HCT116 (cell line): ENCODE data around the gene PEMT.

ENCODE experiments used
- CEBPB ChIP-seq: IDR thresholded peaks from 2 replicates; pipeline ENCODE4 v1.6.1; 2012; ENCODE audit warnings: low read depth
- CTCF ChIP-seq, 3 experiments: fragments of 200-600 bp in 1 of 3; sonication (generic) in 1 of 3; IDR thresholded peaks in 2 of 3; conservative IDR thresholded peaks in 1 of 3; 2 replicates each; pipeline ENCODE4 v1.5.1; 2012 to 2017; ENCODE audit warnings: low read depth in 2 of 3, low read length in 2 of 3, antibody characterized with exemption in 1 of 3, borderline replicate concordance in 1 of 3, control low read depth in 1 of 3, mild to moderate bottlenecking in 1 of 3, mixed read lengths in 1 of 3, mixed run types in 1 of 3, moderate library complexity in 1 of 3; ENCODE audit not compliant: insufficient read depth in 1 of 3
- EZH2 ChIP-seq: fragments of 200-600 bp; sonication (generic); IDR thresholded peaks from 2 replicates; pipeline ENCODE4 v1.6.1; 2017; ENCODE audit warnings: antibody characterized with exemption, mixed run types
- EZH2phosphoT487 ChIP-seq: fragments of 200-600 bp; IDR thresholded peaks from 2 replicates; pipeline ENCODE4 v1.6.1; 2018; ENCODE audit warnings: antibody characterized with exemption, borderline replicate concordance
- POLR2A ChIP-seq: IDR thresholded peaks from 2 replicates; pipeline ENCODE4 v1.7.0; 2011; ENCODE audit warnings: borderline replicate concordance; ENCODE audit not compliant: insufficient read depth, insufficient read length; ENCODE audit errors: extremely low read depth
- POLR2AphosphoS5 ChIP-seq: IDR thresholded peaks from 2 replicates; pipeline ENCODE4 v1.6.1; 2011; ENCODE audit warnings: mild to moderate bottlenecking, low read depth, low read length, moderate library complexity
- RAD21 ChIP-seq: IDR thresholded peaks from 2 replicates; pipeline ENCODE4 v1.6.1; 2012; ENCODE audit warnings: low read depth, mild to moderate bottlenecking
- REST ChIP-seq: IDR thresholded peaks from 2 replicates; pipeline ENCODE4 v1.6.1; 2012; ENCODE audit warnings: low read depth
- ZBTB33 ChIP-seq: IDR thresholded peaks from 2 replicates; pipeline ENCODE4 v1.6.1; 2011; ENCODE audit warnings: mild to moderate bottlenecking, low read length, moderate library complexity; ENCODE audit not compliant: insufficient replicate concordance; ENCODE audit errors: extremely low read depth
- ZFX ChIP-seq: fragments of 450-650 bp; IDR thresholded peaks from 2 replicates; pipeline ENCODE4 v1.6.1; 2017
- ZNF274 ChIP-seq: fragments of 200-500 bp; sonication (Bioruptor generic); IDR thresholded peaks from 2 replicates; pipeline ENCODE4 v1.6.1; 2014; ENCODE audit warnings: mild to moderate bottlenecking, low read depth, low read length, inconsistent platforms

- TF ChIP-seq CTCF (IDR thresholded peaks at IDR 0.05 in 2 of 3, conservative IDR thresholded peaks at IDR 0.05 in 1 of 3; ENCODE audit: borderline replicate concordance in 1 of 3, insufficient read depth in 1 of 3, low read depth in 2 of 3, low read length in 2 of 3) (no peak), ZNF274 (no peak), POLR2AphosphoS5 (no peak), REST (no peak), EZH2 (no peak), CEBPB (no peak), RAD21 (no peak), EZH2phosphoT487 (no peak), ZBTB33 (no peak), POLR2A (no peak), ZFX (no peak)
Observed at GRCh38 chr17:17463821-17464220, 127.7 kb downstream of the PEMT start.
